ENCODE data around the gene GPRC5B.

The GPRC5B gene

GRCh38 chr16:19863990-19864389 lies 20.7 kb downstream of the GPRC5B start:
- Histone ChIP-seq H3K14ac (ENCODE audit: low read length in 2 of 2) (no peak overlapping the region), H3K27me3 (ENCODE audit: control insufficient read depth in 1 of 2, insufficient read depth in 1 of 2, low read length in 2 of 2) (no peaks in the 10 kb centered on the region), H3K4ac (ENCODE audit: low read depth in 1 of 2, low read length in 2 of 2) (no peak overlapping the region), H3K36me3 (ENCODE audit: control insufficient read depth in 1 of 2, insufficient read depth in 2 of 2, low read depth in 1 of 2, low read length in 2 of 2) (peaks cover 11 to 19% of the 10 kb centered on the region in 2 experiments), H2BK15ac (ENCODE audit: low read depth, poor library complexity, severe bottlenecking) (no peak overlapping the region), H2BK12ac (ENCODE audit: low read length in 2 of 2) (no peak overlapping the region), H3K4me3 (ENCODE audit: insufficient read depth in 1 of 2, low read depth in 1 of 2, low read length in 2 of 2) (no peak overlapping the region), H2AFZ (ENCODE audit: low read depth, low read length) (no peak overlapping the region), H2AK5ac (ENCODE audit: low read length, severe bottlenecking) (no peak overlapping the region), H3K4me1 (ENCODE audit: control insufficient read depth, insufficient read depth, low read depth, low read length) (peaks cover 2% of the 10 kb centered on the region), H4K8ac (ENCODE audit: low read length) (no peak overlapping the region), H3K9me3 (ENCODE audit: control insufficient read depth, low read length) (no peaks in the 10 kb centered on the region), H3K18ac (ENCODE audit: low read depth in 1 of 2, low read length in 2 of 2) (no peak overlapping the region), H3K4me2 (ENCODE audit: low read length, poor library complexity, severe bottlenecking) (no peak overlapping the region), H3K23ac (ENCODE audit: low read length in 2 of 2) (no peak overlapping the region), H3K79me1 (replicated peaks; ENCODE audit: low read length, poor library complexity, severe bottlenecking) (peaks cover 1% of the 10 kb centered on the region), H2BK5ac (ENCODE audit: low read depth, low read length, poor library complexity, severe bottlenecking) (no peak overlapping the region), H3K27ac (ENCODE audit: low read length, poor library complexity, severe bottlenecking) (no peak overlapping the region), H3K9ac (ENCODE audit: low read length) (no peak overlapping the region), H2BK120ac (ENCODE audit: low read depth, low read length) (no peak overlapping the region), H4K91ac (ENCODE audit: low read length) (no peak overlapping the region)
- no peak for DNase-seq
- 97% methylated on average over 1 of the region's 1 CpG for WGBS

- no peaks in the 10 kb centered on the region for H3K9me3 ChIP-seq (ENCODE audit: control insufficient read depth, low read length)
- no peak overlapping the region for H2BK12ac ChIP-seq (ENCODE audit: low read length in 2 of 2)
- H3K27ac ChIP-seq (ENCODE audit: low read length, poor library complexity, severe bottlenecking), result no peak overlapping the region
- H3K4me2 ChIP-seq (ENCODE audit: low read length, poor library complexity, severe bottlenecking), result no peak overlapping the region
- peaks cover 15 to 19% of the 10 kb centered on the region in 2 experiments for H3K36me3 ChIP-seq (ENCODE audit: control insufficient read depth in 1 of 2, insufficient read depth in 2 of 2, low read depth in 1 of 2, low read length in 2 of 2)
- H2BK120ac ChIP-seq (ENCODE audit: low read depth, low read length), result no peak overlapping the region
- H2AK5ac ChIP-seq (ENCODE audit: low read length, severe bottlenecking), result no peak overlapping the region
- 70% methylated on average over 10 of the region's 16 CpGs for WGBS
- no peak overlapping the region for H3K23ac ChIP-seq (ENCODE audit: low read length in 2 of 2)
- H3K4ac ChIP-seq (ENCODE audit: low read depth in 1 of 2, low read length in 2 of 2), result no peak overlapping the region
- DNase-seq, result no peak
- peaks cover 1% of the 10 kb centered on the region for H3K4me1 ChIP-seq (ENCODE audit: control insufficient read depth, insufficient read depth, low read depth, low read length)
- peak overlapping the region in 1 of 2 experiments; percentile 41 for H3K18ac ChIP-seq (ENCODE audit: low read depth in 1 of 2, low read length in 2 of 2)
- H2BK5ac ChIP-seq (ENCODE audit: low read depth, low read length, poor library complexity, severe bottlenecking), result no peak overlapping the region
- no peak overlapping the region for H4K8ac ChIP-seq (ENCODE audit: low read length)
- peaks cover 1% of the 10 kb centered on the region for H3K79me1 ChIP-seq (replicated peaks; ENCODE audit: low read length, poor library complexity, severe bottlenecking)
- peak overlapping the region in 1 of 2 experiments; percentile 84 for H3K14ac ChIP-seq (ENCODE audit: low read length in 2 of 2)
- H3K27me3 ChIP-seq (ENCODE audit: control insufficient read depth in 1 of 2, insufficient read depth in 1 of 2, low read length in 2 of 2), result no peaks in the 10 kb centered on the region
- H3K9ac ChIP-seq (ENCODE audit: low read length), result no peak overlapping the region
- no peak overlapping the region for H2AFZ ChIP-seq (ENCODE audit: low read depth, low read length)
- no peak overlapping the region for H3K4me3 ChIP-seq (ENCODE audit: insufficient read depth in 1 of 2, low read depth in 1 of 2, low read length in 2 of 2)
- no peak overlapping the region for H4K91ac ChIP-seq (ENCODE audit: low read length)
- no peak overlapping the region for H2BK15ac ChIP-seq (ENCODE audit: low read depth, poor library complexity, severe bottlenecking)
Observed at GRCh38 chr16:19861811-19862327, 22.8 kb downstream of the GPRC5B start.

GRCh38 chr16:19861133-19861532 lies 23.5 kb downstream of the GPRC5B start:
- Histone ChIP-seq H3K4me1 (ENCODE audit: control insufficient read depth, insufficient read depth, low read depth, low read length) (peaks cover 1% of the 10 kb centered on the region), H3K9ac (ENCODE audit: low read length) (no peak overlapping the region), H2BK120ac (ENCODE audit: low read depth, low read length) (no peak overlapping the region), H3K4me2 (ENCODE audit: low read length, poor library complexity, severe bottlenecking) (no peak overlapping the region), H3K36me3 (ENCODE audit: control insufficient read depth in 1 of 2, insufficient read depth in 2 of 2, low read depth in 1 of 2, low read length in 2 of 2) (peaks cover 15 to 25% of the 10 kb centered on the region in 2 experiments), H4K8ac (ENCODE audit: low read length) (no peak overlapping the region), H3K23ac (ENCODE audit: low read length in 2 of 2) (no peak overlapping the region), H3K4ac (ENCODE audit: low read depth in 1 of 2, low read length in 2 of 2) (no peak overlapping the region), H4K91ac (ENCODE audit: low read length) (no peak overlapping the region), H2BK5ac (ENCODE audit: low read depth, low read length, poor library complexity, severe bottlenecking) (no peak overlapping the region), H3K79me1 (replicated peaks; ENCODE audit: low read length, poor library complexity, severe bottlenecking) (peaks cover 1% of the 10 kb centered on the region), H3K18ac (ENCODE audit: low read depth in 1 of 2, low read length in 2 of 2) (no peak overlapping the region), H2BK12ac (ENCODE audit: low read length in 2 of 2) (no peak overlapping the region), H3K27ac (ENCODE audit: low read length, poor library complexity, severe bottlenecking) (no peak overlapping the region), H2AFZ (ENCODE audit: low read depth, low read length) (no peak overlapping the region), H3K4me3 (ENCODE audit: insufficient read depth in 1 of 2, low read depth in 1 of 2, low read length in 2 of 2) (no peak overlapping the region), H3K9me3 (ENCODE audit: control insufficient read depth, low read length) (no peaks in the 10 kb centered on the region), H3K14ac (ENCODE audit: low read length in 2 of 2) (no peak overlapping the region), H2BK15ac (ENCODE audit: low read depth, poor library complexity, severe bottlenecking) (no peak overlapping the region), H2AK5ac (ENCODE audit: low read length, severe bottlenecking) (peak overlapping the region; percentile 45), H3K27me3 (ENCODE audit: control insufficient read depth in 1 of 2, insufficient read depth in 1 of 2, low read length in 2 of 2) (no peaks in the 10 kb centered on the region)
- DNase-seq, result no peak
- 81% methylated on average over 2 of the region's 3 CpGs for WGBS

- WGBS, result 60% methylated on average over 20 of the region's 21 CpGs
Observed at GRCh38 chr16:19860166-19861041, 24.2 kb downstream of the GPRC5B start.

More at GRCh38 chr16:19860166-19861041, 24.2 kb downstream of the GPRC5B start:
- Histone ChIP-seq H4K8ac (ENCODE audit: low read length) (no peak overlapping the region), H3K14ac (ENCODE audit: low read length in 2 of 2) (no peak overlapping the region), H2BK15ac (ENCODE audit: low read depth, poor library complexity, severe bottlenecking) (no peak overlapping the region), H3K27ac (ENCODE audit: low read length, poor library complexity, severe bottlenecking) (peak overlapping the region; percentile 69), H3K4me3 (ENCODE audit: insufficient read depth in 1 of 2, low read depth in 1 of 2, low read length in 2 of 2) (no peak overlapping the region), H3K4me1 (ENCODE audit: control insufficient read depth, insufficient read depth, low read depth, low read length) (peaks cover 1% of the 10 kb centered on the region), H3K9ac (ENCODE audit: low read length) (no peak overlapping the region), H3K27me3 (ENCODE audit: control insufficient read depth in 1 of 2, insufficient read depth in 1 of 2, low read length in 2 of 2) (no peaks in the 10 kb centered on the region), H2BK12ac (ENCODE audit: low read length in 2 of 2) (no peak overlapping the region), H2AK5ac (ENCODE audit: low read length, severe bottlenecking) (no peak overlapping the region), H3K4ac (ENCODE audit: low read depth in 1 of 2, low read length in 2 of 2) (no peak overlapping the region), H3K4me2 (ENCODE audit: low read length, poor library complexity, severe bottlenecking) (no peak overlapping the region), H2BK5ac (ENCODE audit: low read depth, low read length, poor library complexity, severe bottlenecking) (no peak overlapping the region), H3K9me3 (ENCODE audit: control insufficient read depth, low read length) (no peaks in the 10 kb centered on the region), H2AFZ (ENCODE audit: low read depth, low read length) (no peak overlapping the region), H3K18ac (ENCODE audit: low read depth in 1 of 2, low read length in 2 of 2) (no peak overlapping the region), H2BK120ac (ENCODE audit: low read depth, low read length) (no peak overlapping the region), H3K36me3 (ENCODE audit: control insufficient read depth in 1 of 2, insufficient read depth in 2 of 2, low read depth in 1 of 2, low read length in 2 of 2) (peaks cover 15 to 28% of the 10 kb centered on the region in 2 experiments), H3K23ac (ENCODE audit: low read length in 2 of 2) (no peak overlapping the region), H3K79me1 (replicated peaks; ENCODE audit: low read length, poor library complexity, severe bottlenecking) (peaks cover 1% of the 10 kb centered on the region), H4K91ac (ENCODE audit: low read length) (no peak overlapping the region)
- DNase-seq, result peak; percentile 75
